Effector CD4-positive, alpha-beta T cell (primary cell): ENCODE results near the gene CNGA1. TPM values are rescaled to one million over a fixed set of nuclear protein-coding genes. Genes with fewer than 3 reads are reported as not detected.

Experiments used
- DNase-seq: peaks from one replicate; pipeline ENCODE4 v3.0.0-alpha.2; 2020
- total RNA-seq: gene quantifications from one replicate; lab custom pipeline; 2026; lab: John Stamatoyannopoulos, UW

The CNGA1 gene
- not detected for total RNA-seq

DNA sequence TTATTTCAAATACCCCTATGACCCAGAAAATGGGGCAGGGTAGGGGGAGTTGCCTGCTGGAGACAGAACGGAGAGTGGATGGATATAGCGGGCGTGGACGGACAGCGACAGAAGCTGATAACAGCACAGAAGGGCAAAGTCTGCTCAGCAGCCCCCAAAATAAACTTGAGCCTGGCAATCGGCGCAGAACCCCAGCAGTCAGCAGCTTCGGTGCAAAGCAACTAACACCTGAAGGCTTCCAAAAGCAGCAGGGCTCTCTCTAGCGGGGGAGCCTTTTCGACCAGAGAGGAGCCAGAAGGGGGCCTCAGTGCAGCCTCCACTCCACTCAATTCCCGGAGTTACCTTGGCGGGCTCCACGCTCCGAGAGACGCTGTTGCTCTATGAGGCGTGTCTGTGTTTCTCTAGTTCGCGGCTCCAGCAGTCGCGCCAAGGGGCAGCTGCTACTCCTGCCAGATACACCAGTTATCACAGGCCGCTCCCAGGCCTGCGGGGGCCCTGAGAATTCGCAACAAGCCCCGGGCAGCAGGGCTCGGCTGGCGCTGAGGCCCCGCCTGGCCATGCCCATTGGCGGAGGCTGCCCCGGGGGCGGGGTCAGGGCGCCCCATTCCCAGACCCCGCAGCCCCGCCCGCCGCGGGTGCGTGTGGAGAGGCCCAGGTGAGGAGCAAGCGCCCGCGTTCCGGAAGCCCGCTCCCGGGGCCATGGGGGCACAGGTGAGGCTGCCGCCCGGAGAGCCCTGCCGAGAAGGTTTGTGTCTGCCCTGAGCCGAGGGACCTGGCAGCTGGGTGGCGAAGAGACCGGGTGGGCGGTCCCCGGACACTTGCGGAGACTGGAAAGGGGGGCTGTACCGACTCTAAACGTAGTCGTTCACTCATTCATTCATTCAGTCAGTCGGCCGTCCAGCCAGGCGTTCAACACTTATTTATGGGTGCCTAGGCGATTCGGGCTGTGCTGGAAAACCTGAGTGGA, at the start of gene CNGA1, which contains the start of gene NIPAL1:
CNGA1 (minus strand) TSS at position 541 of the 967 bp plus-strand sequence. CDS start 63,992 bp downstream, outside the sequence.
NIPAL1 (plus strand) TSS at position 632 of the 967 bp plus-strand sequence; CDS start at position 700, 68 bp downstream.
- DNase-seq = peak; percentile 64

DNA sequence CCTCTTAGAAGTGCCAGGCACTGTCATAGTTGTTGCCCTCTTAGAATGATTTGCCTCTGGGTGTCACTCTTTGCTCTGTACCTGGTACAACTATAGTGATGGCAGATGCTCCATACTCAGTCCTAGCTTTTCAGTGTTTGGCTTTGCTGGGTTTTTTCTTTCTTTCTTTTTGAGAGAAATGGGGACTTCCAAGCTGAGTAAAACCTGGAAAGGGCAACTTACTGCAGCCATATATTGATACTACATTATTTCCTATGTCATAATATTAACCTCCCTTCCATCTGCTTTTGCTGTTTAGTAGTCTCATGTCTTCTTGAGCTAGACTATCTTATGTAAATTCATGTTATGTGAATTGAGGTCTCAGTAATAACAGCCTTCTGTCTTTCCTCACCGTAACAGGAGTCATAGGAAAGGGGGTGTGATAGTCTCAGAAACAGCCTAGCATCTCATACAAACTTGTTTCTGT, 49.1 kb upstream of the CNGA1 start:
- no peak for DNase-seq

DNA sequence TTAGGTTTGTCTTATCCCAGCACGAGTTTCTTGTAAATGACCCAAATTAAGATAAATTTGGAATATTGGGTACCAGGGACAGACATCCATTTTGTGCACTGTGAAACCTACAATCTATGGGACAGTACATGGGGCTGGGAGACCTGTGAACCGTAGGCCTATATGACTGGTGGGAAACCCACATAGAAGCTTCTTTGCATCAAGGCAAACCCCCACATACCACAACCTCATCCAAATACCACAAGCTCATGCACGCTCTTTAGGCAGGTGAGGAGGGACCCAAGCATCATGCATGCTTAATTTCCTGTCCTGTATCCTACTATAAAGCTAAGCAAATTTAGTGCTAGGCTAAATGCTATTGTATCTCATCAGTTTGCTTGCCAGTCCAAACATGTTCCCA, 47.9 kb upstream of the CNGA1 start:
- DNase-seq = no peak

DNA sequence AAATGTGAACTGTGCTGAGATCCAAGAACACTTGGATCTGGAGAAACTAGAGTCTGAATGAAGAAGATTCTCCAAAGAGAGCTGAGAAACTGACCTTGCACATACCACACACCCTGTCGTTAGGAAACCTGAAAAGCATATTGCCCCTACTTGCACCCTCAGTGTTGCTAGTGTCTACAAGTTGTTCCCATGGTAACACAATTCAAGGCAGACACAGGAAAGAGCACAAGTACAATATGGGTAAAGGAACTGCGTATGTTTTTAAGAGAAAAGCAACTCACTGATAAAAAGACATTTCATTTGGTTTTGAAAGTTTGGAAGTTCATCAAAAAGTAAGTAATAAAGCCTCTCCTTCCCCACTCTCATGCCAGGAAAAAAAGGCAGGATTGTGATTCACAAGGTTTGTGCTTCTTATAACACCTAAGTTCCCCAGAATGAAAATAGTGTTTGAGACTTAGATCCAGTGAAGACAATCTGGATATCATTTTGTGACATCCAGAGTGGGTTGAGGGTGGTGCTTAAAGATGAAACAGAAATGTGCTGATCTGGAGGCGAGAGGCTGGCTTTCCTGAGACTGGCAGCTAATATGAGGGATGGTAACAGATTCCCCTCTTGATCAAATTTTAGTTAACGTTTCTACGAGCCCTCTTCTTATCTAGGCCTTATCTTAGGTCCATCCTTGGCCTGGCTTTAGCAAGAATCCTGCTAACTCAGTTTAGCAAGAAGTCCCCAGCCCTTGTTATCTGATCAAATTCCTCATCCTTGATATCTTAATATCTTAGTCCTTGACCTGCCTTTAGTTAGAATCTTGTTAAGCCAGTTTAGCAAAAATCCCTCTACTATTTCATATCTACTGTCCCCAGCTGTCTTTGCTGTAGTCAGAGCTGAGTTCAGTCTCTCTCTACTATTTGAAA, 42.4 kb upstream of the CNGA1 start:
- no peak for DNase-seq

DNA sequence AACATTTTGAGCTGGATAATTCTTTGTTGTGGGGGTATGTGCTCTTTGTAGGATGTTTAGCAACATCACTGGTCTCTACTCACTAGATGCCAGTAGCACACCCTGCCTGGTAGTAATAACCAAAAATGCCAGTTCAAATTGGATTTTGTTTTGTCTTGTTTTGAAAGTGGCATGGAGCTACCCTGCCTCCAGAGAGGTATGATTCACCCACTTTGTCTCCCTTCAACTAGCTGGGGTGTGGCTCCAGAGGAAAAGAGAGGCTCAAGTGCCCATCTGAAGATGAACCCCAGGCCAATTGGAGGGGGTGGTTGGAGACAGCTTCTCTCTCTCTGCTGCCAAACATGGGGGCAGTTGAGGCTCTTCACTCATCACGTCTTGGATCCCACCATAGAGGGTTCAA, 34.6 kb upstream of the CNGA1 start:
- no peak for DNase-seq

DNA sequence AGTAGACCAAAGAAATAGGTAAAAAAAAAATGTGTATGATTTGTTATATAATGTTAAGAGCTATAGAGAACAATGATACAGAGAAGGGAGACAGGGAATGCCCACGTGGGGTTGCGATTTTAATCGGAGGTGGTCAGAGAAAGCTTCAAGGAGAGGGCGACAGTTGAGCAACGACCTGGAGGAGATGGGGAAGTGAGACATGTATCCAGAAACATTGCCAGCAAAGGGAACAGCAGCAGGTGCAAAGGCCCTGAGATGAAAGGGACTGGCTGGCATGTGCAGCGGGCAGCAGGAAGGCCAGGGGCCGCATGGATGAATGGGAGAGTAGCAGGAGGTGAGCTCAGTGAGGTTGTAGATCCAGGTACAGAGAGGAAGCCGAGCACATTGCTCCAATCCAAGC, 33.0 kb upstream of the CNGA1 start:
- no peak for DNase-seq

DNA sequence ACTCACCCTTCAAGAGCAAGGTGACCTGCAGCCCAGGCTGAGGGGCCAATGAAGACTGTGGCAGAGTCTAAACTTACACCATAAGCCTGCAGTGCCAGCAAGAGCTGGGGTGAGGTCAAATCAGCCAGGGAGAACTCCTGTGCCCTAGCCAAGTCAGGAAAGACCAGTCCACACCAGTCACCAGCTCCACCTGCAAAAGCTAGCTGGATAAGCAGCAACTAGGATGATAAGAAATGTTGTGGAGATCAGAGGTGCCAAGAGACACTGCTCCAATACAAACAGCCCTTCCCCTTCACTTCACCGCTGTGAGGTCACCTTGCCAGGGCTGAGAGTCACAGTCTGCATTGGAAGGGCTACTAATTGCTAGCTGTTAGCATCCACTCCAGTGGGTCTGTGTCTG, 31.4 kb upstream of the CNGA1 start:
- DNase-seq = no peak

DNA sequence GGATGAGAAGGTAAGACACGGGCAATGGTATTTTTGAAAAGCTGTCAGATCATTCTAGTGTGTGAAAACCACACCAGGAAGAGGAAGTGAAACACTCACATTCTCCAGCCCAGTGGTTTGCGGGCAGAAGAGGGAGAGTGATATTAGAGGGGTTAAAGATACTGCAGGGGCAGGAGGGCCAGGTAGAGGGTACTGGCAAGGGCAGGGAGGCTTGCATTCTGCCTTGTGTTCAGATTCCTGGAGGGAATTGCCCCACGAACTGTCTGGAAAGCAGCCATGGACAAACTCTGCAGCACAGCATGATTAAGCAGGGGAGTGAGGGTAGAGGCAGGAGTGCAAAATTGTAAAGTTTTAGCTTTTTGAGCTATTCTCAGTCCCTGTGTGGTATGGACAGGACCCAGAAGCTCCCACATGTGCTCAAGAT, 31.0 kb upstream of the CNGA1 start:
- DNase-seq = peak; percentile 14

DNA sequence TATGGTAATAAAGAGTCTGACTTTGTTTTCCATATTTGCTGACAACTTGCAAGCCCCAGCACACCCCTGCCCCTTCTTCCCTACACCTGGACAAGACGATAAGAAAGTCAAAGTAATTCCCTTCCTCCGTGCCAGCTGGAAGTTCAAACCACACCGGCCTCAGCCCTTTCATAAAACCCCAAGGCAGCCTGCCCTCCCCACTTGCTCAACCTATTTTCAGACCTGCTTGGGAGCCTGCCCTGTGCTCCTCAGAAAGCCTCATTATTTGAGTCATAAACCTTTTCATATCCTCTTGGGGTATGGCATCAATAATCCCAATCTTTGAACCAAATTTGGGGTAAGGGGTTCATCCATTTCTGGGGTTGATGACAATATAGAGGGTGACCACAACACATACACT, 29.6 kb upstream of the CNGA1 start:
- DNase-seq = no peak

DNA sequence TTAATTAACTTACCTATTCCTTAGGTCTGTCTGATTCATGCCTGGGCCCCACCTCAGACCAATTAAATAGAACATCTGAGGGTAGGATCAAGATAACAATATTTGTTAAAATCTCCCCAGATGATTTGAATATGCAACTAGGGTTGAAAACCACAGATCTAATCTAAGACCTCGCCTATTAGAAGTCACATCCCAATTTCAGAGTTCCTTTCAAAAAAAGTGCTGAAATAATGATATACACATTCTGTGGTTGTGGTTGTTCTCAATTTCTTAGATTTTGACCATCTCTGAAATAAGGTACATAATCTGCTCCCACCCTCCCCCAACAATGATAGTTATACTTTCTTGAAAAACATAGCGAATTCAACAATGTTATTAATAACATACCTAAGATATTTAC, 27.8 kb upstream of the CNGA1 start:
- DNase-seq = no peak

DNA sequence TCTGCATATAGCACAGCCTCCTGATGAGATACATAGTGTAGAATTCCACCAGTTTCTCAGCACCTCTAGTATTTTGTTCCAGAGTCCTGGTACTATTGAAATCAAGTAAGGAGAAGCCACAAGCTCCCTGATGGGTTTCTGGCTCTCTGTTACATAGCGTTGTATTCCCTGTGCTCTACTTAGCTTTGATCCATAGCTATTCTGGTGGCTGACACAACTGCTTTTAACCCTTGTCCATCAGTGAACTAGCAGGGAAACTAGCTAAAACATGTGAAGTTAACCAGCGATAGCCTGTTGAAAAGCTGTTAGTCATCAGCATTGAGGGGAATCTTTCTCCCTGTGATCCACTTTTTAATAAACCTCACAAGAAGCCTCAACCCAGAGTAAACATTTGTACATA, 27.0 kb upstream of the CNGA1 start:
- DNase-seq = no peak

DNA sequence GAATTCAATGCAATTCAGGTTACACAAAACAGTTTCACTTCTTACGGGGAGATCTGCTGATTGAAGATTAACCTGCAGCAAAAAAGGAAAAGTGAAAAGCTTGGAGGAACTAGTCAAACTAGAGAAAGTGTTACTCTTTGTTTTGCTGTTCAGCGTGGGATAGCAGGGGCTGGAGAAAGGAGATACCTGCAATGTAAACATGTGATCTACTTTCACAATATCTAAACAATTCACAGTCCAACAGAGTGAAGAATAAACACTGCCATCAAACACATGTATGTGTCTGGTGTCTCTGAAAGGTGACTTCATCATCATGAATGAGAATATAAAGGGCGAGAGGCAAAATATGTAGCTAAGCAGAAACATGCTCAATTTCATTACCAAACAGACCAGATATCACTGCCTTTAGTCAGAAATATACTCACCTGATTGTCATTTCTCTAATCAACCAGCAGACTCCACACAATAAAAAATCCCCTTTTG, 26.5 kb upstream of the CNGA1 start:
- no peak for DNase-seq

DNA sequence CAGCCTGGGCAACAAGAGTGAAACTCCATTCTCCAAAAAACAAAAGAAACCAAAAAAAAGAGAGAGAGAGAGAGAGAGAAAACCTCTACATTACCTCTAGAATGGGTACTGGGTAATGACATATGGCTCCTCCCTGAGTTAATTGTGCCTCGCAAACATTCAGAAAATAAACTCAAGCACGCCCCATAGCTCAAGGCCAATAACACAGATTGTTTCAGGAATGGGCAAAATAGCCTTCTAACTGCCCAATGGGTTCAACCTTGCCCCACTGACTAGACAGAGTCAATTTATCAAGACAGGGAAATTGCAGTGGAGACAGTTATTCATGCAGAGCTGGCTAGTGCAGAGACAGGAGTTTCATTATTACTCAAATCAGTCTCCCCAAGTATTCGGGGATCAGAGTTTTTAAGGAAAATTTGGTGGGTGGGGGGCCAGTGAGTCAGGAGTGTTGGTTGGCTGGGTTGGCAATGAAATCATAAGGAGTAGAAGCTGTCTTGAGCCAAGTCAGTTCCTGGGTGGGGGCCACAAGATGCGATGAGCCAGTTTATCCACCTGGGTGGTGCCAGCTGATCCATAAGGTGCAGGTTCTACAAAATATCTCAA, 25.2 kb upstream of the CNGA1 start:
- no peak for DNase-seq

DNA sequence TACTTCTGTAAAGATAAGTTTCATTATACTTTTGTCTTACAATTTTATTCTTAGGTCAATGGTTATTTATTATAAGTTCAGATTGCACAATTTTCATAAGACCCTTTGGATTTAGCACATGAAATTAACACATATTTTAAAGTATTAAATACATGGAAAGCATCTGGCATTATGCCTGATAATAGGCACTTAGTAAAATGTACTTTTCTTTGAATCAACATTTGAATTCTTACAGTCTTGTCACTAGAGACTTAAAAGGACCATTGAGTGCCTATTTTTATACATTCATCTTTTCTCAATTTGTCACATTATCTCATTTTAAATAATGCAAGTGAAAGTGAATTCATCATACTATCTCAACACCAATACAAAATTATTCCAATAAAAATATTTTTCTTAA, 23.1 kb upstream of the CNGA1 start:
- DNase-seq = no peak

DNA sequence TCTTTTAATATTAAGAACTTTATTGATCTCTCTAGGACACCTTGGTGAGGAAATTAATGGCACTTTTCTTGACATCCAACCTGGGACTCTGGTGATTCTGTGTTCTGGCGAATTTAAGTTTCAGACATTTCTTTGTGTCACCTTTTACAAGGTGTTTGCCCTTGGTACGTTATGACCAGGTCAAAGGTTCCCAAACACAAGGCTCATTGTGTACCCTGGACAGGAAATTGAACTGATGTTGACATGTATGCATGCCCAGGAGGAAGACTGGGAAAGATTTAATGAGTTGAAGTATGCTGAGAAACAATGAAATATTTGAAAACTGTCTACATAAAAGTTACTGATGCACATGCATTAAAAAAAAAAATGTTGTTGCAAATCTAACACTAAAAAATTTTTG, 22.2 kb upstream of the CNGA1 start:
- no peak for DNase-seq

DNA sequence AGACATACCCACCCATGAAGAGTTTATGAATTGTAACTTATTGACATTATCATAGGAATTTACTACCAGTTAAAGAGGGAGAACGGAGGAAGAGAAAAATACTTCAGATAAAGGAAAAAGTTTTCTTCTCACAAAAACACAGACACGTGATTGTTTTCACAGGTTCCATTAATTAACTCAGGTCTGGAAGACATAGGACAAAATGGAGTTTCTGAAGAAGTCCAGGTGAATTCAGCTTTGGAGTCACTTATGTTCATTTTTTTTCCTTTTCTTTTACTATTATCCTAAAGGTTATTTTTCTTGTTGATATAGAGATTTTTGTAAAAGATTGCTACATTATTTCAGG, 20.6 kb upstream of the CNGA1 start:
- DNase-seq = no peak

DNA sequence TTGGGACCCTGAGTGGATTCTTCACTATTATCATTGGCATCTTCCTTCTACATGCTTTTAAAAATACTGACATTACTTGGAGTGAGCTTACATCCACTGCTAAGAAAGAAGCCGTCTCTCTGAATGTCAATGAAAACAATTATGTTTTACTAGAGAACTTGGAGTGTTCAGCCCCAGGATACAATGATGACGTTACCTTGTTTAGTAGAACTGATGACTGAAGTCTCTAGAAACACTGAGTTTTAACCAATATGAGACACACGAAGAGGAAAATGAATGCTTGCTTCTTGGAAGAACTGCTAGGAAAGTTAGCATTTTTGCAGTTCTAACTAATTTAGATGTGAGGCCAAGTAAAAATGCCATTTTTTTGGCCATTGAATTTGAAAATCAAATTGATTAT, 19.5 kb upstream of the CNGA1 start:
- DNase-seq = no peak

DNA sequence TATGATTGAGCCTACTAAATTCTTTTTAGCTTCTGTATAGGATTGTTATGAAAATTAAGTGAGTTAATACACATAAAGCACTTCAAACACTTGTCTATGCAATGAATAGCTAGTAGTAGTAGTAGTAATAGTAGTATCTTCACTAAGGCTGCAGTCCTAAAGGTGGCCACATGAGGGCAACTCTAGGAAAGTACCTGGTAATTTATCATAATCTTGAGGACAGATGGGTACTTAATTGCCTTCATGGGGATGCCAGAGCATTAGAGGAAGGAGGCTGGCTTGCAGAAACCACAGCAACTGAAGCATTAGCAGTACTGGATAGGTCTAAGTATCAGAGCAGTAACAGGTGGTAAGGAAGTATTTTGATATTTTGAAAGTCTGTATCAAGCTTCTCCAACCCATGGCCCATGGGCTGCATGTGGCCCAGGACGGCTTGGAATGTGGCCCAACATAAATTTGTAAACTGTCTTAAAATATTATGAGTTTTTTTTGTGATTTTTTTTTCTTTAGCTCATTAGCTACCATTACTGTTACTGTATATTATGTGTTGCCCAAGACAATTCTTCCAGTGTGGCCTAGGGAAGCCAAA, 17.4 kb upstream of the CNGA1 start:
- peak; percentile 41 for DNase-seq

DNA sequence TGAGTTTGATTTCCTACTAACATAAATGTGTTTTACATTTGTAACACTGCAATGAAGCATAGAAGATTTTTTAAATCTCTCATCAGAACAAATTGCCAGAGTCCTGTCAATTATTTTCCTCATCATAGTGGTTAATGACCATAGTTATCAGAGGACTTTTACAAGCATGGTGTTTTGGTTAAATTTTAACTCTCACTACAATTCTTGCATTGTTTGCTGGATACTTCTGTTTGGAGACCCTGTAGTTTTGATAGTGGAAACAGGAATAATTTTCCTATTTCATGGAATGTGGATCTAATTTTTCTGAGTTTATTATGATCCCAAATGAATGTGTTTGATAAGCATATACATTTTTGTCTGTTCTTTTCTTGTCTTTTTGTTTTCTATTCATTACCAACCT, 16.9 kb upstream of the CNGA1 start:
- no peak for DNase-seq

DNA sequence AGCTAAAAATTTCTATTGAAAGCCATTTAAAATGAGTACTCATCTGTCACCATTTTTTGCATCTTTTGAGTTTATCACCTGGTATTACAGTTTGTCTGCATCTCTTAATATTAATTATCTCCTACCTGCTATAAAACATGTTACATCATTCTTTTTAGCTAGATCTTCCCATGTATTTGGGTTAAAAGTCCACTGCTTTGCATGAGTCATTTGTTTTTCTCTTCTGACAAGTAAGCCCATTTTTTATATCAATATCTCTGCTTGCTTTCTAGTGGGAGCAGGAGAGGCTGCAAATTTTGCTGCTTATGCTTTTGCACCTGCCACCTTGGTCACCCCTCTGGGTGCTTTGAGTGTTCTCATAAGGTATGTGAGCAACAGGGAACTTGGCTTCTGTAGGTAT, 16.2 kb upstream of the CNGA1 start:
- no peak for DNase-seq

DNA sequence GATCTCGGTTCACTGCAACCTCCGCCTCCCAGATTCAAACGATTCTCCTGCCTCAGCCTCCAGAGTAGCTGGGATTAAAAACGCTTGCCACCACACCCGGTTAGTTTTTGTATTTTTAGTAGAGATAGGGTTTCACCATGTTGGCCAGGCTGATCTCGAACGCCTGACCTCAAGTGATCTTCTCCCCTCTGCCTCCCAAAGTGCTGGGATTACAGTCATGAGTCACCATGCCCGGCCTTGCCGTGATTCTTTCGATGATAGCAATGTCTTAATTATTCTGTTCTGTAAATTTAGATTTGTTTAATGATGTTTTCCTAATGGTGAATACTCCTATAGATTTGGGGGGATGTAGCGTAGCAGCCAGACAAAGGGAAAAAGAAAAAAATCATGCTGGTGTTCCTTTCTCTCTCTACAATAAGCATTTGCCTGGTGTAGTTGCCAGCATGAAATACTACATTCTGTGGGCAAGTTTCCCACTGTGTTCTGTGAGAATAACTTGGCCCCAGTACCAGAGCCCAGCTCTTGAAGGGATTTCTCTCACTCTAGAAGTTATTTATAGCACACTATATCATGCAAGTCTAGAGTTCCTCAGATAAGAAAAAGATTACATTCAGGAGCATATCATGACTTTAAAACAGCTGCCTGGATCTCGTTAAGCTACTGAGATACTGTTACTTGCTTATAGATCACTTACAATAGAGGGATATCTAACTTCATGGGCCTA, 15.5 kb upstream of the CNGA1 start:
- no peak for DNase-seq

DNA sequence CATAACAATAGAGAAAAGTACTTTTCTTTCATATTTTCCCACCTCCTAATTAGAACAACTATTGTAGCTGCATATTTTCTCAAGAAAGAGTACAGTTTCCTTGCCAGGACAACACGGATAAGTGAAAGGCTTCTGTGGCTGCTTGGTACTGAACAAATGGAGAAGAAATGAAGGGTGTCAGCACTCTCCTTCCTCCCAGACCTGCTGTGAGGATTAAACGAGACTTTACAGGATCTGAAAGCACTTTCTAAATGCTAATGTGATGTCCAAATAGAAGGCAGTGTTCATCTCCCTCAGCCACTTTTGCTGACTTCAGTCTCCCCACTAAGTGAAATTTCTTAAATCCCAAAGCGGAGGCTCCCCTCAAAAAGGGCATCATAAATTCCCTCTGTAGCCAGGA, 14.0 kb upstream of the CNGA1 start:
- DNase-seq = no peak
